B cell (primary cell): Measurements from ENCODE around the gene VAMP4. TPM values are rescaled to one million over a fixed set of nuclear protein-coding genes. Genes with fewer than 3 reads are reported as not detected.

Experiments used
- ATAC-seq: fragments of 200-7000 bp; cut with Tn5 transposase; one replicate; pipeline ENCODE4 v1.10.0; 2021; ENCODE audit warnings: low read depth, mild to moderate bottlenecking, moderate number of reproducible peaks, moderate library complexity
- CTCF ChIA-PET: fragments of 350-600 bp; sonication (Branson Sonifier 250); formaldehyde crosslinking; loops from one replicate; lab custom pipeline; 2021; ENCODE audit warnings: antibody characterized with exemption, inconsistent platforms; lab: Charles Lee
- POLR2A ChIA-PET: fragments of 350-600 bp; sonication (Branson Sonifier 250); formaldehyde crosslinking; loops from one replicate; lab custom pipeline; 2021; ENCODE audit warnings: antibody characterized with exemption; lab: Charles Lee
- DNase-seq: peaks from one replicate; pipeline ENCODE4 v3.0.0; 2013
- H2AFZ ChIP-seq: 2 replicates; pipeline ENCODE4 v1.6.1; 2012; ENCODE audit warnings: mild to moderate bottlenecking, low read depth, low read length; ENCODE audit not compliant: insufficient read depth, poor library complexity, severe bottlenecking
- H3K27ac ChIP-seq, 2 donors: 1 replicate in 1 of 2; 2 replicates in 1 of 2; pipeline ENCODE4 v1.5.1; 2012 to 2013; ENCODE audit warnings: low read length in 2 of 2, mild to moderate bottlenecking in 2 of 2, moderate library complexity in 1 of 2
- H3K27me3 ChIP-seq, 4 experiments: fragments of 200-600 bp in 1 of 4; sonication (generic) in 1 of 4; replicated peaks in 1 of 4; 1 replicate in 2 of 4; 2 replicates in 2 of 4; pipeline versions ENCODE4 v1.6.1 to v1.7.0; 2013 to 2016; ENCODE audit warnings: low read length in 3 of 4, mild to moderate bottlenecking in 2 of 4, mixed read lengths in 1 of 4, moderate library complexity in 1 of 4; ENCODE audit not compliant: insufficient read depth in 4 of 4, control insufficient read depth in 3 of 4; ENCODE audit errors: control extremely low read depth in 1 of 4
- H3K36me3 ChIP-seq, 2 experiments: replicated peaks in 1 of 2; 1 replicate in 1 of 2; 2 replicates in 1 of 2; pipeline versions ENCODE4 v1.6.1 to v1.7.1; 2013; ENCODE audit warnings: low read length in 1 of 2; ENCODE audit not compliant: insufficient read depth in 2 of 2, control insufficient read depth in 1 of 2; ENCODE audit errors: control extremely low read depth in 1 of 2, extremely low read depth in 1 of 2
- H3K4me1 ChIP-seq, 2 donors: fragments of 200-600 bp in 1 of 2; sonication (generic) in 1 of 2; 1 replicate in 1 of 2; 2 replicates in 1 of 2; pipeline versions ENCODE4 v1.5.1 to v1.6.1; 2013 to 2017; ENCODE audit warnings: low read length in 2 of 2; ENCODE audit not compliant: control insufficient read depth in 2 of 2, insufficient read depth in 2 of 2
- H3K4me2 ChIP-seq: replicated peaks from 2 replicates; pipeline ENCODE3; 2012; ENCODE audit warnings: mild to moderate bottlenecking, low read depth, low read length; ENCODE audit not compliant: poor library complexity, severe bottlenecking
- H3K4me3 ChIP-seq, 5 experiments: fragments of 200-600 bp in 1 of 5; sonication (generic) in 1 of 5; 1 replicate in 3 of 5; 2 replicates in 2 of 5; pipeline versions ENCODE4 v1.5.1 to v1.7.0; 2011 to 2016; ENCODE audit warnings: low read length in 4 of 5, mild to moderate bottlenecking in 4 of 5, low read depth in 2 of 5, control low read depth in 1 of 5, moderate library complexity in 1 of 5; ENCODE audit not compliant: insufficient read depth in 1 of 5; ENCODE audit errors: control extremely low read depth in 1 of 5, extremely low read depth in 1 of 5
- H3K79me2 ChIP-seq: fragments of 200-600 bp; sonication (generic); one replicate; pipeline ENCODE4 v1.6.0; 2016; ENCODE audit warnings: low read length; ENCODE audit not compliant: control insufficient read depth, insufficient read depth
- H3K9ac ChIP-seq: fragments of 200-600 bp; sonication (generic); 2 replicates; pipeline ENCODE4 v1.6.1; 2017; ENCODE audit warnings: mild to moderate bottlenecking, low read length, moderate library complexity
- H3K9me3 ChIP-seq, 3 donors: one replicate each; pipeline versions ENCODE4 v1.6.1 to v1.7.1; 2013; ENCODE audit warnings: low read length in 2 of 3; ENCODE audit not compliant: control insufficient read depth in 2 of 3, insufficient read depth in 1 of 3; ENCODE audit errors: control extremely low read depth in 1 of 3
- H4K20me1 ChIP-seq: 2 replicates; pipeline ENCODE4 v1.6.0; 2012; ENCODE audit warnings: mild to moderate bottlenecking, low read length; ENCODE audit not compliant: insufficient read depth, control insufficient read depth, poor library complexity, severe bottlenecking
- H3K27ac Mint-ChIP-seq: one replicate; pipeline ENCODE4 v1.8.0; 2021; ENCODE audit warnings: mixed read lengths
- H3K27me3 Mint-ChIP-seq: one replicate; pipeline ENCODE4 v1.8.0; 2021; ENCODE audit warnings: mixed read lengths
- H3K4me1 Mint-ChIP-seq: one replicate; pipeline ENCODE4 v1.8.0; 2021; ENCODE audit warnings: mixed read lengths
- H3K4me3 Mint-ChIP-seq: one replicate; pipeline ENCODE4 v1.8.0; 2021; ENCODE audit warnings: mixed read lengths
- H3K9me3 Mint-ChIP-seq: one replicate; pipeline ENCODE4 v1.8.0; 2022; ENCODE audit warnings: mixed read lengths; ENCODE audit not compliant: insufficient read depth
- CTCF ChIP-seq: fragments of 200-600 bp; IDR thresholded peaks from one replicate; pipeline ENCODE4 v1.8.0; 2022; ENCODE audit warnings: antibody characterized with exemption, mild to moderate bottlenecking
- EZH2 ChIP-seq: IDR thresholded peaks from 2 replicates; pipeline ENCODE4 v1.6.1; 2012; ENCODE audit warnings: borderline replicate concordance, low read depth, mild to moderate bottlenecking, moderate library complexity, low read length; ENCODE audit not compliant: insufficient read depth, poor library complexity, severe bottlenecking
- WGBS: methylation state at CpG from one replicate; pipeline ENCODE4 v1.1.5; 2013; ENCODE audit warnings: missing lambda C conversion rate; ENCODE audit not compliant: insufficient coverage; 5-methylcytosine and 5-hydroxymethylcytosine counted together
- intact Hi-C: fragments of 100-400 bp; cut with micrococcal nuclease; formaldehyde crosslinking; loops from one replicate; pipeline ENCODE4 v1.10.0; 2022
- polyA plus RNA-seq: library from polyadenylated mRNA; depleted of rRNA; stranded (reverse); fragments of >200 nt; gene quantifications from 2 replicates; pipeline ENCODE4 v1.2.3, GENCODE V29; 2012
- total RNA-seq, 2 donors: library from RNA; stranded (reverse); fragments of 120-200 nt in 1 of 2; gene quantifications; 1 replicate in 1 of 2; 2 replicates in 1 of 2; pipeline versions ENCODE4 v1.2.3 to v1.2.4, GENCODE V29; 2013 to 2022

The VAMP4 gene
- total and polyA plus RNA-seq, 2 donors (not counting 1 experiment from before 2014, with no cell fraction given) = 11.6 to 21.8 TPM

DNA sequence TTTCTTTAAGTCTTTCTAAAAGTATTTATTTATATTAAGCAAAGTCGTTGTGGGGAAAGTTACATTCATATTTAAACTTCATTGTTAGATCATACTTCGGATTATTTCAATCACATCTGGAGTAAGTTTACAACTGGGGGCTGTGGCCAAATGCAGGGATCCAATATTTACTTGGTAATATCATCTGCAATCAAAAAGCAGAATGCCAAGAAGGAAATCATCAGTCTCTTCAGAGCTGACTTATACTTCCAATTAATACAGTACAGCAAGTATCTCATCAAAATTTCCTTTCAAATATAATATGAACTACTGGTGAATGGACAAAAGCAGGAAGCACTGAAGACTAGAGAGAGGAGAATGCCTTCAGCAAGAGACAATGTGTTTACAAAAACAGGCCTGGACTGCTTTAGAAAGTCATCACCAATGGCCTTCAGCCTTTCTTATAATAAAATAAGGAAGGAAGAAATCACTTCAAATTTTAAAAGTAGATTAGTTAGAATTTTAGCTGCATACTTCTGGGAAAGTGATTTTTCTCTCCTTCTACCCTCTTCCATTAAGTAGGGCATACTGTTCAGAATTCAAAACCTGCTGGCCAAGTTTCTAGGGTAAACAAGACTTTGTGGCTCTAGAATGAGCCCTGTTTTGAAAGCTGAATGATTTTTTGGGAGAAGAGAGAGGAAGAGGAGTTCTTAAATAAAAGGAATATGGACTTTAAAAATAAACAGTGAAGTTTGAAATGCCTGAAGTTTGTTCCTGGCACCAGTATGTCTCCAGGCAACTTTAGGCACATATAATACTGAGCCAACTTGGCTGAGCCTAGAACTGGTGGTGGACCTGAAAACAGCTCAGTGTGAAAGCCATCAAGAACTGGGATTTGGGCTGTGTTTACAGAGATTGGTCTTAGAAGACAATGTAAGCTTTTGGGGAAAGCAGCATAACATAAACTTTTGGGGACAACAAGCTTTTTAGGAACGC is 67.1 kb downstream of the VAMP4 start:
- no peaks in the 10 kb centered on the region for H3K79me2 ChIP-seq
- WGBS = no CpG with 5 or more reads among the region's 3 CpGs
- no peak overlapping the region for H2AFZ ChIP-seq
- TF ChIP-seq CTCF (no peak), EZH2 (no peak)
- no peak overlapping the region for H3K9ac ChIP-seq
- H3K27ac ChIP-seq = no peak overlapping the region
- DNase-seq = no peak
- ATAC-seq = no peak
- no peak overlapping the region for H3K4me2 ChIP-seq
- no peaks in the 10 kb centered on the region for H3K9me3 Mint-ChIP-seq
- H3K4me3 ChIP-seq = no peak overlapping the region
- no peaks in the 10 kb centered on the region for H4K20me1 ChIP-seq
- intact Hi-C loops = no loop called here
- no peaks in the 10 kb centered on the region for H3K27me3 ChIP-seq
- H3K27me3 Mint-ChIP-seq = peaks cover 21% of the 10 kb centered on the region
- no peak overlapping the region for H3K4me3 Mint-ChIP-seq
- no peaks in the 10 kb centered on the region for H3K9me3 ChIP-seq
- H3K27ac Mint-ChIP-seq = no peak overlapping the region
- H3K4me1 Mint-ChIP-seq = no peaks in the 10 kb centered on the region
- H3K4me1 ChIP-seq = no peaks in the 10 kb centered on the region
- CTCF ChIA-PET = no interaction called here
- no peaks in the 10 kb centered on the region for H3K36me3 ChIP-seq
- POLR2A ChIA-PET = no interaction called here

GRCh38 chr1:171670739-171671138 is 71.1 kb downstream of the VAMP4 start:
- TF ChIP-seq EZH2 = no peak
- TF ChIP-seq CTCF = no peak
- H3K4me1 Mint-ChIP-seq = no peaks in the 10 kb centered on the region
- intact Hi-C loops = no loop called here
- H3K9ac ChIP-seq = no peak overlapping the region
- H3K27me3 Mint-ChIP-seq = peaks cover 16% of the 10 kb centered on the region
- H3K79me2 ChIP-seq = no peaks in the 10 kb centered on the region
- H3K4me2 ChIP-seq = no peak overlapping the region
- no peak overlapping the region for H3K27ac ChIP-seq
- no peaks in the 10 kb centered on the region for H3K27me3 ChIP-seq
- no peak overlapping the region for H2AFZ ChIP-seq
- no peaks in the 10 kb centered on the region for H4K20me1 ChIP-seq
- H3K27ac Mint-ChIP-seq = no peak overlapping the region
- ATAC-seq (no peak), DNase-seq (no peak)
- H3K9me3 ChIP-seq = no peaks in the 10 kb centered on the region
- ChIA-PET CTCF (no interaction called here), POLR2A (no interaction called here)
- no peak overlapping the region for H3K4me3 Mint-ChIP-seq
- no peaks in the 10 kb centered on the region for H3K9me3 Mint-ChIP-seq
- no peaks in the 10 kb centered on the region for H3K36me3 ChIP-seq
- no peaks in the 10 kb centered on the region for H3K4me1 ChIP-seq
- whole genome bisulfite sequencing = 98% methylated on average over 28 of the region's 28 CpGs
- H3K4me3 ChIP-seq = no peak overlapping the region
